ENCODE data around the gene DCHS1.
A peak's percentile ranks its signal among the peaks of the same experiment; 100 is the strongest.

Gene DCHS1

GRCh38 chr11:6627762-6628241 is 27.8 kb downstream of the DCHS1 start:
- DNase-seq, result no peak

DNA sequence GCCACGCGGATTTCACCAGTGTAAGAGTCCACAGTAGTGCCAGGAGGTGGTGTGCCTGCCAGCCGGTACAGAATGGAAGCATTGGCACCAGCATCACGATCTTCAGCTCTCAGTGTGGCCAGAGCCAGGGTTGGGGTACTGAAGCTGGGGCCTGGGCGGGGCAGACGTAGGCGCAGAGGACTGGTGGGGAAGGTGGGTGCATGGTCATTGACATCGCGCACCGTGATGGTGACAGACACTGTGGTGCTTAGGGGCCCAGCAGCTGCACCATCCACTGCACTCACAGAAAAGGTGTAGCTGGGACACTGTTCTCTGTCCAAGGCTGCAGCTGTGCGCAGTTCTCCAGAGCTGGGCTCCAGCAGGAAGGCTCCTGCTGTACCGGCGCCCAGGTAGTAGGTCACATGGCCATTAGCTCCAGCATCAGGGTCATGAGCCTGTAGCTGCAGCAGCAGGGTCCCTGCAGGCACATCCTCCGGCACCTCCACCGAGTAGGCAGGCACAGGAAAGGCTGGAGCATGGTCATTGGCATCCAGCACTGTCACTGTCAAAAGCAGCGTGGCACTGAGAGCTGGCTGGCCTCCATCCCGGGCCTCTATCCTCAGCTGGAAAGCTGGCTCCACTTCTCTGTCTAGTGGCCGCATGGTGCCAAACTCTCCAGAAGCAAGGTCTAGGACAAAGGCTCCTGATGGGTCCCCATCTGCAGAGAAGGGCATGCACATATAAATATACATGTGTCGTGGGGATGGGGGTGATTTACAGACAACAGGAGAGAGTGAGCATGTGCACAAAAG is 28.4 kb downstream of the DCHS1 start:
- no peak for DNase-seq

- DNase-seq, result no peak
Measured at GRCh38 chr11:6625832-6626420, 29.7 kb downstream of the DCHS1 start.

DNA sequence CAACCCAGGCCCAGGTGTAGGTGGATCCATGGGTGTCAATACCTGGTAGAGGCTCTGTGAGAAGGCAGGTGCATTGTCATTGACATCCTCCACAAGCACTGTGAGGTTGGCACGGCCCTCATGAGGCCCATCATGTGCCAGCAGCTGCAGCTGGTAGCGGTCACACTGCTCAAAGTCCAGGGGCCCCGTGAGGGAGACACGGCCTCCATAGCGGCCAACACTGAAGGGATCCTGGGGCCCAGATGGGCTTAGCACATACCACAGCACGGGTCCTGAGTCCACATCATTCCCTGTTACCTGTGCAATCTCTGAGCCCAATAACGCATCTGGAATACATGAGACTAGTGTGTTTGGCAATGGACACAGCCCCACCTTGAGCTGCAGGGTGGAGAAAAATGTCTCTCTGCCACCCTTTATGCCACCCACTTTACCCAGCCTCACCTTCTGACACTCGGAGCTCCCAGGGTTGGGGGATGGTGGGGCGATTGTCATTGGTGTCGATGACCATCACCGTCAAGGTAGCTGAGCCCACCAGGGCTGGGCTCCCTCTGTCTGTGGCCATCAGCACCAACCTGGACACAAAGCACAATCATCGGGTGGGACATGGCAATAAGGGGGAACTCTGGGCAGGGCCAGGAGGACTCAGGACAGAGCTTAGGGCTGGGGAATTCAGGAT is 30.3 kb downstream of the DCHS1 start:
- DNase-seq, result no peak

GRCh38 chr11:6623391-6624363 is 31.9 kb downstream of the DCHS1 start:
- DNase-seq, result no peak

DNA sequence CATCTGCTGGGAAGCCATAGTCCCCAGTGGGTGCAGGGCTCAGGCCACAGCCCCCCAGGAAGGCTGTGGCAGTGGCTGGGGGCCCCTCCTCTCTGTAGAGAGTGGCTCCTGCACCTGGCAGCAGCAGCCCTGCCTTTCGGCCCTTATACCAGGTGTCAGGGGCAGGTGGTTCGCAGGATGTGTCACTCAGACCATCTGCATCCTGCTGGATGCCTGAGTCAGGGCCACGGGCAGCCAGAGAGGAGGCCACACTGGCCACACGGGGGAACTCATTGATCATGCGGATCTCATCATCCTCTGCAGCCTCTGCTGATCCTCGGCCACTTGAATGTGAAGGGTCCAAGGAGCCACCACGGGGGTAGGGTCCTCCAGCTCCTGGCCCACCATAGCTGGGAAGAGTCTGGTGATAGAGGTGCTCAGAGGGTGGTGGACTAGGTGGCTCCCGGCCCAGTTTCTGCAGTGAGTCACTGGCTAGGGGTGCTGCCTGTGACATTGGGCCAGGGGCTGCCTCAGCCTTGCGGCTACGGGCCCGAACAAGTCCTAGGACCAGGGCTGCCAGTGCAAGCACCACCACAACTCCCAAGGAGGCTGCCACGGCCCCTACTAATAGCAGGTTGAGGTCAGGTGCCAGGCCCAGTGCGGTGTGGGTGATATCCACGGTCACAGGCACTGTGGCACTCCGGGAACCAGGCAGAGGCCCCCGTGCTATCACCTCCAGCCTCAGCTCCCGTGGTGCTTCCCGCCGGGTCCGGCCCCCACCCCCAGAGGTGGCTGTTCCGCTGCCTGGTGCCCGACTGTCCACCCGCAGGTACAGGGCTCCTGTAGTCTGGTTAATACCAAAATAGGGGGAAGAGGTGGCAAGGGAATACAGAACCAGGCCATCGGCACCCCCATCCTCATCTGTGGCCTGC is 33.1 kb downstream of the DCHS1 start:
- DNase-seq, result no peak

- no peak for DNase-seq
Measured at GRCh38 chr11:6621711-6622211, 33.8 kb downstream of the DCHS1 start.

GRCh38 chr11:6620636-6621035 is 35.0 kb downstream of the DCHS1 start:
- no peak for DNase-seq

DNA sequence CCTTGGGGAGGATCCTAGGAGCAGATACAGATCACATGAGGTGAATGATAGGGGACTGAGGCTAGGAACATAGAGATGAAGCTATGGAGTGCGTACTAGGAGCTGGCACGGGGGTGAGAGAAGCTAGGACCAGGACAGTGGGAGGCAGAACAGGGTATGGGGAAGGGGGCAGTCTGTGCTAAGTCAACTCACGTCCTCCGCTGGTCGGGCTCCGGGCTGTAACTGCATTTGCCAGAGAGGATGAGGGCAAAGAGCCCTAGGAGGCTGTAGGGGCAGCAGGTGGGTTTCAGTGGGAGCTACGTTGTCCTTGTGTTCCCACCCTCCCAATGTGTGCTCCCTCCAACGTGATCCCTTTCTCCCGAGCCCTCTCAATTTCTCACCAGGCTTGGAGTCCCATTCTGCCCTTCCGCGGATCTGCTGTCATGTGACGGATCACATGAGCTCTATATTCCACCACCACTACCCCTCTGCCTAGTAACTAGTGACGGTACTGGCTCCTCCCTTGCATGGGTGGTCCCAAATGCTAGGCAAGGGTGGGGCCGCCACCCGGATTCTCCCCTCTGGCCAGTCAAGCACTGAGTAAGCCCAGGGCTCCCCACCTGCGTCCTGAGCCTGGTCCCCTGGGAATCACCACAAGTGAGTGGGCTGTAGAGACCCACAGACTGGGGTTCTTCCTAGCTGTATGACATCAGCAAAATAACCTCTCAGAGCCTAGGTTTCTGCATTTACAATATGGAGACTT is 36.4 kb downstream of the DCHS1 start, which contains the start of gene TPP1:
TPP1 (minus strand) TSS at position 419 of the 742 bp plus-strand sequence; CDS start at position 397, 22 bp downstream.
- DNase-seq, result peak; percentile 83

DNA sequence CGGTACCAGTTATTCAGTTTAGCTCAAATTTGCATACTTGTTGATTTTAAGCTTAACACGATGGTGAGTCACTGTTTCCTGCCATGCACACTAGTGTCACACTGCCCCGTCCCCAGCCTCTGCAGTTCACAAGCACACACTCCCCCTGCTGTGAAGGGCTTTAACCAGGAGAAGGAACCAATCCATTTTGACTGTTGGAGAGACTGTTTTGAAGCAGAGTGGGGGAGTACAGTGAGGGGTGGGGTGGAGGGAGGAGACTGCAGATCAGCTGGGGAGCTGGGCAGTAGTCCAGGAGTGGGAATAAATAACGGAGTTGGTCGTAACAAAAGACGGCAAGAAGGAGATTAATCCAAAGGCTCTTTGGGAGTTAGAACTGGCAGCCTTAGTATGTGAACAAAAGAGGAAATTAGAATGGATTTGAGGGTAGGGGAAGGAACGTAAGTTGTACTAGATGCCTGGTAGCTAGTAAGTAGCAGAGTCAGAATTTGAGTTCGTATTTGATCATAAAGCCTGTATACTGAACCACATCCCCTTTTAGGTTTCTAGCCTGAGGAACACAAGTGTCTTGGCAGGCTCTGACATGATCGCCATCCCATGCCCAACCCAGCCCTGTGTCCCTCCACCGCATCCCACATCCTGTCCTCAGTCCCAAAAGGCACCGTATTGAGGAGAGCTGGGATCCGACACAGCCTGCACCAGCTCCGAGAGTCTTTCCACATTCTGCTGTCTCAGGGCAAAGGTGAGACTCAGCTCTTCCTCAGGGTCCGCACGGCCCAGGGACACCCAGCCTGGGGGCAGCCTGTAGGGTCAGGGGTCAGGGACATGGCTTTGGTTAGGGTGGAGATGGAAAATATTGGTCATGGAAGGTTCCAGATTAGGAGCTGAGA is 37.2 kb downstream of the DCHS1 start:
- peak; percentile 44 for DNase-seq

GRCh38 chr11:6617315-6617781 is 38.3 kb downstream of the DCHS1 start:
- DNase-seq, result no peak

- no peak for DNase-seq
Measured at GRCh38 chr11:6616596-6617250, 38.9 kb downstream of the DCHS1 start.

DNA sequence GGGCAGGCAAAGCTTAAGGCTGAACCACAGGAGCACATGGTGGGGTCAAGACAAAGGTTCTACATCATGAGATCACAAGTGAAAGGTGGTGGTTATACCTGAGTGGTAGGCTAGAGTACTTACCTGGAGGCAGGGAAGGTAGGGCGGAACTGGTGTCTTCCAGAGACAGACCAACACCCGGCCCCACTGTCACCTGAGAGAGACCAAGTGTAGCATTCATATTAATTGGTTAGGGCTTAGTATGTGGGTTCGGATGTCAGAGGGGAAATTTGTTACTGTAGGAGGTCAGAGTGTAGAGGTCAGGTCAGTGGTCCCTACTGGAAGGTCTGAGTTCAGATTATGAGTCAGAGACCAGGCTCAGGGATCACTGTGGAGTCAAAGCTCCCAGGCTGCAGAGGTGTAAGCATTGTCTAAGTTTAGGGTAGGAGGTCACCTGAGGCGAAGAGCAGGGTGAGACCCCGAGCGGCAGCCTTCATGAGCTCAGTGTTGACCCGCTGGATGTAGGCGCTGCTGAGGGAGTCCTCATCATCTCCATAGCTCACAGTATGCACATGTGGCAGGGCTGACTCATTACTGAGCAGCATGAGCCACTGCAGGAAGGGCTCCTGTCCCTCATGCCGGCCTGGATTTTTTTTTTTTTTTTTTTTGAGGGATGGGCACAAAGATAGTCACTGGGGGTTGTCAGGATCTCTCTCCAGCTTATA is 39.6 kb downstream of the DCHS1 start:
- DNase-seq, result no peak

DNA sequence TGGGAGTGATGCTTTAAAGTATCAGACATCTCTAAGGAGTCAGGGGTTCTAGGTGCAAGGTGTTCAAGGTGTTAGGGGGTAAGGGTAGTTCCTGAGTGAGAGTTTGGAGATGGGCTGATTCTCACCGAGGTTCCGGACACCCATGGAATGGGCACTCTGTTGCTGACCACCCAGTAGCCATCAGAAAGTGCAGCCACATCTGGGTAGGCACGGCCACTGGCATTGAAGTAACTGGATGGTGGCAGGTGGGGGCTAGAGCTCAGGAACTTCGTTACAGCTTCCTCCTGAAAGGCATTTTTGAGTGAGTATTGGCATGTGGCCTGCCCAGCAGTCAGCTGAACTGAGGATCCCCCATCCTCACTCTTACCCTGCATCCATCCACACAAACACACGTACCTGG is 40.6 kb downstream of the DCHS1 start:
- no peak for DNase-seq

- DNase-seq, result no peak
Measured at GRCh38 chr11:6614446-6614845, 41.2 kb downstream of the DCHS1 start.

DNA sequence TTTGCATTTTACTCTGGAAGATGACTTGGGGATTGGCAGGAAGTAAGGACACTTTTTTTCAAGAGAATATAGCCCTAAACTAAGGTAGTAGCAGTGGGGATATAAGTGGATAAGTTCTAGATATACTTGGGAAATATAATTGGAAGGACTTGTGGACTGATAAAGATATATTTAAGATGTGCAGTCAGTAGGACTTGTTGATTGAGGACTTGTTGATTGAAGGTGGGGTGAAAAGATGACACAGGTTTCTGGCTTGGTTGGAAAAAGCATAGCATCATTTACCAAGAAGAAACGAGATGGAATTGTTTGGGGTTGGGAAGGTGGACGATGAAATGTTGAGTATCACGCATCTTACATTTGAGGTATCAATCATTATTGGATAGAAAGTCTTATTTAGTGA is 42.1 kb downstream of the DCHS1 start:
- DNase-seq, result no peak

DNA sequence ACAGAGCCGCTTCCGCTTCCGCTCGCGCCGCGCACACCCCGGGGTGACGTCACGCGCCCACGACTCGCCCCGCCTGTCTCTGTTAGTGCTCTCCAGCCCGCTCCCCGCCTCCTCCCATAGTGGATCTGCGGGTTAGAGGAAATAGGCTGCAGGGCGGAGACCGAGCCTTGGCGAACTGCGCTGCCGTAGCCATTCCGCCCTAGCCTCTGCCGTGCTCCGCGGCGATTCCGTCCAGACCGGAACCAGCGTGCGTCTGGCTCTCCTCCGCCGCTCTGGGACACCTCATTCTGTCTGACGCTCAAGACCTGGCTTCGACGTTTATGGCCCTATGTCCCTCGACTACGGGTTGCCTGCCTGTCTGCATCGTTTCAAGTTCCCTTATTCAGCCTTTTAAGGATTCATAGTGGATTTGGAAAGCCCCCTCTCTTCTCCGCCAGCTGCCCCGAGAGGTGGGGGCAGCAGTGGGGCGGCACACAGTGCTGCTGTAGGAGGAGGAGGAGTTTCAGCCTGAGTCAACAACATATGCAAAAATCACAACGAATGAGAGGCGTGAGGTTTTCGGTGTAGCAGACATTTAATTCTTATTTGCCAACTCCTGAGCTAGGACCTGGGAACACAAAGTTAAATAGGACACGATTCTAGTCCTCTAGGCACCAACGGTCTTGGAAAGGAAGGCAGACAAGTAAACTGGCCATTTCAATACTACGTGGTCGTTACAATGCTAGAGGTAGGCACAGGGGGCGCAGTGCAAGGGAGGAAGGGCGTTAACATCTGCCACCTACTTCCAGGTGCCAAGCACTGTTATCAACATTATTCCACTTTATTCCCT is 43.2 kb downstream of the DCHS1 start, which contains the start of gene TAF10:
TAF10 (minus strand) TSS at position 4 of the 829 bp plus-strand sequence. CDS start 27 bp downstream, outside the sequence.
- DNase-seq, result peak; percentile 94

Measured in GDM1 (cell line).